K562 (cell line): Measurements from ENCODE around the gene DAPK2. TPM values are rescaled to one million over a fixed set of nuclear protein-coding genes. Genes with fewer than 3 reads are reported as not detected.

Experiments used
- ATAC-seq: fragments of 200-7000 bp; cut with Tn5 transposase; 3 replicates; pipeline ENCODE4 v1.9.1; 2020; ENCODE audit warnings: moderate library complexity
- BruUV-seq: library from RNA; stranded (reverse); fragments of 400-500 nt; replicated peaks from 2 replicates; lab custom pipeline; 2021; lab: Mats Ljungman, UMichigan
- CTCF ChIA-PET: fragments of 300-600 bp; formaldehyde crosslinking; extraction: SDS; loops from one replicate; lab custom pipeline; 2021; ENCODE audit warnings: low intra/inter-chr PET ratio; lab: Yijun Ruan, JAX
- POLR2A ChIA-PET: fragments of 300-600, 350-650 bp; sonication (Branson Sonifier 250); formaldehyde crosslinking; extraction: SDS; loops from one replicate; lab custom pipeline; 2021; ENCODE audit warnings: antibody characterized with exemption, inconsistent platforms; lab: Yijun Ruan, JAX
- DNase-seq, 4 experiments: peaks; one replicate each; pipeline versions ENCODE4 v3.0.0 to v3.0.0-alpha.2; 2011 to 2018; ENCODE audit warnings: low spot score in 3 of 4, mixed read lengths in 3 of 4; ENCODE audit errors: extremely low read depth in 1 of 4
- FAIRE-seq: peaks from 2 replicates; lab custom pipeline; 2011; peaks lifted over from hg19 to GRCh38; lab: Jason Lieb, UNC
- H2AFZ ChIP-seq: 2 replicates; pipeline ENCODE4 v1.6.0; 2011; ENCODE audit warnings: low read depth, low read length, control low read depth, inconsistent platforms
- H3K27ac ChIP-seq: fragments of 200-600 bp; 3 replicates; pipeline ENCODE4 v1.8.0; 2011; ENCODE audit warnings: low read depth, mild to moderate bottlenecking, control low read depth, inconsistent platforms, low read length, moderate library complexity, mixed read lengths; ENCODE audit errors: extremely low read depth
- H3K27me3 ChIP-seq, 2 experiments: fragments of 300-600 bp in 1 of 2; 2 replicates in 1 of 2; 3 replicates in 1 of 2; pipeline versions ENCODE4 v1.6.0 to v1.8.0; 2011; ENCODE audit warnings: inconsistent platforms in 2 of 2, low read length in 2 of 2, mild to moderate bottlenecking in 1 of 2, mixed read lengths in 1 of 2, moderate library complexity in 1 of 2; ENCODE audit not compliant: control insufficient read depth in 2 of 2, insufficient read depth in 2 of 2
- H3K36me3 ChIP-seq: fragments of 300-600 bp; 3 replicates; pipeline ENCODE4 v1.8.0; 2011; ENCODE audit warnings: mild to moderate bottlenecking, low read length, inconsistent platforms; ENCODE audit not compliant: control insufficient read depth, insufficient read depth
- H3K4me1 ChIP-seq, 2 experiments: fragments of 200-600 bp in 1 of 2; replicated peaks in 1 of 2; 2 replicates in 1 of 2; 3 replicates in 1 of 2; pipeline versions ENCODE4 v1.5.1 to v1.8.0; 2011; ENCODE audit warnings: inconsistent platforms in 2 of 2, low read length in 2 of 2, mild to moderate bottlenecking in 1 of 2, mixed read lengths in 1 of 2, moderate library complexity in 1 of 2; ENCODE audit not compliant: control insufficient read depth in 2 of 2, insufficient read depth in 2 of 2
- H3K4me2 ChIP-seq: 2 replicates; pipeline ENCODE4 v1.6.1; 2011; ENCODE audit warnings: low read length, control low read depth, inconsistent platforms, mixed read lengths; ENCODE audit not compliant: insufficient read depth
- H3K4me3 ChIP-seq: fragments of 200-600 bp; sonication (generic), shearing (Covaris generic); 2 replicates; pipeline ENCODE4 v1.5.1; 2016; ENCODE audit warnings: control low read depth, inconsistent platforms
- H3K79me2 ChIP-seq: fragments of 200-600 bp; 3 replicates; pipeline ENCODE4 v1.8.0; 2011; ENCODE audit warnings: low read length, inconsistent platforms; ENCODE audit not compliant: control insufficient read depth, insufficient read depth
- H3K9ac ChIP-seq, 2 experiments: 2 replicates each; pipeline versions ENCODE4 v1.6.0 to v1.6.1; 2011; ENCODE audit warnings: low read depth in 2 of 2, low read length in 2 of 2, control low read depth in 1 of 2, inconsistent platforms in 1 of 2, mild to moderate bottlenecking in 1 of 2, mixed read lengths in 1 of 2; ENCODE audit not compliant: insufficient read depth in 1 of 2
- H3K9me1 ChIP-seq: one replicate; pipeline ENCODE4 v1.6.0; 2011; ENCODE audit warnings: inconsistent platforms, mild to moderate bottlenecking, low read length, moderate library complexity; ENCODE audit not compliant: control insufficient read depth, insufficient read depth
- H3K9me3 ChIP-seq: replicated peaks from 2 replicates; pipeline ENCODE4 v1.5.1; 2011; ENCODE audit warnings: low read depth, low read length, inconsistent platforms; ENCODE audit not compliant: control insufficient read depth, insufficient read depth
- H4K20me1 ChIP-seq: replicated peaks from 2 replicates; pipeline ENCODE4 v1.6.1; 2011; ENCODE audit warnings: low read length, inconsistent platforms, mixed read lengths; ENCODE audit not compliant: control insufficient read depth, insufficient read depth
- EGR1 ChIP-seq: fragments of 450-650 bp; conservative IDR thresholded peaks from 2 replicates; pipeline ENCODE4 v1.6.1; 2017; ENCODE audit warnings: mild to moderate bottlenecking
- ELF1 ChIP-seq: fragments of 200-800 bp; sonication (Bioruptor generic); IDR thresholded peaks from 2 replicates; pipeline ENCODE4 v1.6.1; 2016; ENCODE audit warnings: missing genetic modification characterization, missing compliant biosample characterization
- ZBED1 ChIP-seq: IDR thresholded peaks from 2 replicates; pipeline ENCODE4 v1.6.1; 2014
- whole genome bisulfite sequencing: fragments of 100-300 bp; shearing (Covaris generic); methylation state at CpG from one replicate; pipeline ENCODE4 v1.1.6; 2016; ENCODE audit warnings: low coverage, mixed read lengths; ENCODE audit not compliant: insufficient coverage; ENCODE audit errors: missing lambda C conversion rate; 5-methylcytosine and 5-hydroxymethylcytosine counted together
- in situ Hi-C: fragments of 300-500 bp; cut with MboI; formaldehyde crosslinking; loops from 4 replicates; pipeline ENCODE4 v1.15.0; 2018; ENCODE audit warnings: inconsistent platforms, mixed read lengths
- intact Hi-C: fragments of 100-400 bp; cut with micrococcal nuclease; formaldehyde crosslinking; loops from 2 replicates; pipeline ENCODE4 v1.14.2; 2022
- polyA plus RNA-seq, 8 experiments: library from polyadenylated mRNA; depleted of rRNA in 4 of 8; stranded (reverse) in 5 of 8; unstranded in 3 of 8; fragments of >200 nt; fragmentation: Nextera tagmentation in 2 of 8; fragmentation: Illumina TruSeq in 1 of 8; extraction: Ambion mirVana in 2 of 8; extraction: Trizol in 1 of 8; gene quantifications; 2 replicates each; pipeline versions ENCODE4 v1.2.1 to v1.2.3, GENCODE V29; 2011 to 2014; ENCODE audit warnings: inconsistent platforms in 1 of 8, missing spikeins in 1 of 8
- total RNA-seq, 7 experiments: library from RNA; depleted of rRNA in 6 of 7; stranded (reverse); fragments of >200 nt in 6 of 7; fragmentation: Illumina TruSeq in 2 of 7; extraction: Trizol in 2 of 7; gene quantifications; 2 replicates each; pipeline versions ENCODE4 v1.2.1 to v1.2.3, GENCODE V29; 2011 to 2021; ENCODE audit warnings: low replicate concordance in 1 of 7
- TF ChIP-seq, protein P1 (sequence below): fragments of 250-450 bp; sonication (Bioruptor Pico); IDR thresholded peaks from 2 replicates; pipeline ENCODE4 v1.9.0; 2021; ENCODE audit warnings: mild to moderate bottlenecking, inconsistent platforms

Gene DAPK2
- total and polyA plus RNA-seq, 9 of the 15 experiments (the other 6 are each of a cell fraction or from before 2014, with no cell fraction given): 0.14 to 5.2 (median 2.2) TPM

DNA sequence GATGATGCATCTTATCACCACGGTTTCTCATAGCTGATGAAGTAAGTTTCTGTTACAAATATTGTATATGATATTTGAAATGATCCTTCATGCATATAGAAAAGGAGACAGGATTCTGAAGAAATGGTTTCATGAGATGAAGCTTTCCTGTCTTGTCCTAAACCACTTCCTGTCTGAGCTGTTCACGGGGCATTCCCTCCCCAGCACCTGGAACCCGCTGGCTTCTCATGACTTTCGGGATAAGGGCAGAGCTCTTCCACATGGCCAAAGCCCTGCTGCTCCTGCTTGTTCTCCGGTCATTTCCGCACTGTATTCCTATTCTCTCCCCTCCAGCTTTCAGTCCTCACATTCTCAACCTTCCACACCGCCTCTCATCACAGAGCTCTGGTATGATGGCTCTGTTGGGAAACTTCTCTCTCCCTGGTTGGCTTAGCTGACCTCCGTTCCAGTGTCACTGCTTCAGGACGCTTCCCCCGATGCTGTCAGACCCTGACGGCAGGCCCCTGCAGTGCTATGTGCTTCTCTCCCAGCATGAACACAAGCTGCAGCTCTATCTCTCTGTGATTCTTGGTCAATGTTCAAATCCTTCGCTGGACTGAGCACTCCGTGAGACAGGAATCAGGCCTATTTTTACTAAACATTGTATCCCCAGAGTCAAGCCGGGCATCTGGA, 125.6 kb downstream of the DAPK2 start:
- WGBS: 79% methylated on average over 12 of the region's 14 CpGs
- TF ChIP-seq, protein P1, sequence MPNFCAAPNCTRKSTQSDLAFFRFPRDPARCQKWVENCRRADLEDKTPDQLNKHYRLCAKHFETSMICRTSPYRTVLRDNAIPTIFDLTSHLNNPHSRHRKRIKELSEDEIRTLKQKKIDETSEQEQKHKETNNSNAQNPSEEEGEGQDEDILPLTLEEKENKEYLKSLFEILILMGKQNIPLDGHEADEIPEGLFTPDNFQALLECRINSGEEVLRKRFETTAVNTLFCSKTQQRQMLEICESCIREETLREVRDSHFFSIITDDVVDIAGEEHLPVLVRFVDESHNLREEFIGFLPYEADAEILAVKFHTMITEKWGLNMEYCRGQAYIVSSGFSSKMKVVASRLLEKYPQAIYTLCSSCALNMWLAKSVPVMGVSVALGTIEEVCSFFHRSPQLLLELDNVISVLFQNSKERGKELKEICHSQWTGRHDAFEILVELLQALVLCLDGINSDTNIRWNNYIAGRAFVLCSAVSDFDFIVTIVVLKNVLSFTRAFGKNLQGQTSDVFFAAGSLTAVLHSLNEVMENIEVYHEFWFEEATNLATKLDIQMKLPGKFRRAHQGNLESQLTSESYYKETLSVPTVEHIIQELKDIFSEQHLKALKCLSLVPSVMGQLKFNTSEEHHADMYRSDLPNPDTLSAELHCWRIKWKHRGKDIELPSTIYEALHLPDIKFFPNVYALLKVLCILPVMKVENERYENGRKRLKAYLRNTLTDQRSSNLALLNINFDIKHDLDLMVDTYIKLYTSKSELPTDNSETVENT (CRISPR knock-in tag): no peak
- no peak for TF ChIP-seq ELF1 (tag)
- TF ChIP-seq ZBED1: no peak
- no peak for TF ChIP-seq EGR1
- H3K4me1 ChIP-seq: peaks cover 20 to 28% of the 10 kb centered on the region in 2 experiments; a peak in 4 of 5 replicates
- H3K79me2 ChIP-seq: no peaks in the 10 kb centered on the region
- no peak overlapping the region for H3K4me2 ChIP-seq
- H3K9ac ChIP-seq: no peak overlapping the region
- H3K36me3 ChIP-seq: no peaks in the 10 kb centered on the region
- FAIRE-seq (no peak), ATAC-seq (no peak), DNase-seq (no peak)
- no TSS peak for BruUV-seq
- intact Hi-C loops: no loop called here
- H3K4me3 ChIP-seq: no peak overlapping the region
- no peak overlapping the region for H3K27ac ChIP-seq
- H3K27me3 ChIP-seq: no peaks in the 10 kb centered on the region
- H4K20me1 ChIP-seq: no peaks in the 10 kb centered on the region
- ChIA-PET CTCF (no interaction called here), POLR2A (interaction anchor here (0.5 to 2.1 kb wide), 4 partner anchors 8 to 880 kb away, joined by 3 to 8 read pairs (median 5); no protein-coding TSS in a partner anchor)
- peaks cover 6% of the 10 kb centered on the region for H3K9me1 ChIP-seq
- H3K9me3 ChIP-seq: no peaks in the 10 kb centered on the region
- H2AFZ ChIP-seq: no peak overlapping the region; the same call in 1 of the 2 replicates
- in situ Hi-C loops: no loop called here
